Neural cell (in vitro differentiated cells): ENCODE data around the gene PKN2. TPM values are rescaled to one million over a fixed set of nuclear protein-coding genes. Genes with fewer than 3 reads are reported as not detected.

Experiments
- H2AFZ ChIP-seq: fragments of 200-600, 300-800 bp; sonication (generic), shearing (Covaris generic); 2 replicates; pipeline ENCODE4 v1.6.0; 2014; ENCODE audit warnings: low read depth, mild to moderate bottlenecking, antibody characterized with exemption, low read length, moderate library complexity
- H3F3A ChIP-seq: fragments of 200-600 bp; shearing (Covaris generic); 2 replicates; pipeline ENCODE4 v1.6.1; 2016; ENCODE audit warnings: mild to moderate bottlenecking, moderate library complexity, mixed read lengths, antibody characterized with exemption, low read length; ENCODE audit not compliant: insufficient read depth, poor library complexity, severe bottlenecking
- H3K27ac ChIP-seq: fragments of 200-600, 300-800 bp; sonication (generic), shearing (Covaris generic); 2 replicates; pipeline ENCODE4 v1.5.1; 2014; ENCODE audit warnings: mild to moderate bottlenecking, low read length, moderate library complexity
- H3K27me3 ChIP-seq: fragments of 300-800, 200-600 bp; sonication (generic), shearing (Covaris generic); 2 replicates; pipeline ENCODE4 v1.6.0; 2014; ENCODE audit warnings: mild to moderate bottlenecking, low read depth, low read length, moderate library complexity; ENCODE audit not compliant: insufficient read depth
- H3K36me3 ChIP-seq: fragments of 300-800, 200-600 bp; sonication (generic), shearing (Covaris generic); 2 replicates; pipeline ENCODE4 v1.5.1; 2014; ENCODE audit warnings: mild to moderate bottlenecking, antibody characterized with exemption, low read length, moderate library complexity; ENCODE audit not compliant: insufficient read depth
- H3K4me2 ChIP-seq: fragments of 300-800, 200-600 bp; sonication (generic), shearing (Covaris generic); 2 replicates; pipeline ENCODE4 v1.6.0; 2014; ENCODE audit warnings: mild to moderate bottlenecking, low read length
- H3K4me3 ChIP-seq: fragments of 300-800, 200-600 bp; sonication (generic), shearing (Covaris generic); 2 replicates; pipeline ENCODE4 v1.5.1; 2014; ENCODE audit warnings: mild to moderate bottlenecking, low read length, moderate library complexity
- H3K79me2 ChIP-seq: fragments of 200-600 bp; shearing (Covaris generic); replicated peaks from 2 replicates; pipeline ENCODE4 v1.6.0; 2014; ENCODE audit warnings: mild to moderate bottlenecking, low read length, moderate library complexity; ENCODE audit not compliant: insufficient read depth
- H3K9ac ChIP-seq: fragments of 300-800, 200-600 bp; sonication (generic), shearing (Covaris generic); 2 replicates; pipeline ENCODE4 v1.6.1; 2016; ENCODE audit warnings: mild to moderate bottlenecking, low read length, mixed read lengths
- H3K9me2 ChIP-seq: fragments of 200-600 bp; shearing (Covaris generic); 2 replicates; pipeline ENCODE4 v1.6.1; 2016; ENCODE audit warnings: mild to moderate bottlenecking, low read length, mixed read lengths; ENCODE audit not compliant: insufficient read depth
- H3K9me3 ChIP-seq: fragments of 200-600, 300-800 bp; sonication (generic), shearing (Covaris generic); 2 replicates; pipeline ENCODE4 v1.6.1; 2016; ENCODE audit warnings: mild to moderate bottlenecking, mixed run types, low read length, moderate library complexity, mixed read lengths
- H4K20me1 ChIP-seq: fragments of 200-600 bp; shearing (Covaris generic); 2 replicates; pipeline ENCODE4 v1.6.1; 2016; ENCODE audit warnings: mild to moderate bottlenecking, mixed run types; ENCODE audit not compliant: insufficient read depth
- CTCF ChIP-seq: fragments of 450-650 bp; IDR thresholded peaks from 2 replicates; pipeline ENCODE4 v1.5.1; 2014; ENCODE audit warnings: antibody characterized with exemption, mild to moderate bottlenecking, moderate library complexity; ENCODE audit not compliant: poor library complexity, severe bottlenecking
- EP300 ChIP-seq: fragments of 450-650 bp; conservative IDR thresholded peaks from 2 replicates; pipeline ENCODE4 v1.6.1; 2014; ENCODE audit warnings: antibody characterized with exemption, mild to moderate bottlenecking, moderate library complexity; ENCODE audit not compliant: poor library complexity, severe bottlenecking
- EZH2 ChIP-seq: fragments of 200-600, 300-800 bp; shearing (Covaris generic), sonication (generic); IDR thresholded peaks from 2 replicates; pipeline ENCODE4 v1.6.1; 2014; ENCODE audit warnings: antibody characterized with exemption, low read length, borderline replicate concordance, mild to moderate bottlenecking; ENCODE audit not compliant: insufficient read depth, poor library complexity, severe bottlenecking
- MXI1 ChIP-seq: fragments of 450-650 bp; conservative IDR thresholded peaks from 2 replicates; pipeline ENCODE4 v1.6.1; 2014; ENCODE audit warnings: antibody characterized with exemption, mild to moderate bottlenecking; ENCODE audit not compliant: poor library complexity, severe bottlenecking
- POLR2AphosphoS5 ChIP-seq: IDR thresholded peaks from 2 replicates; pipeline ENCODE4 v1.6.1; 2012
- RAD21 ChIP-seq: fragments of 450-650 bp; conservative IDR thresholded peaks from 2 replicates; pipeline ENCODE4 v1.6.1; 2014; ENCODE audit warnings: antibody characterized with exemption, mild to moderate bottlenecking, moderate library complexity
- REST ChIP-seq: IDR thresholded peaks from 2 replicates; pipeline ENCODE4 v1.6.1; 2012; ENCODE audit warnings: borderline replicate concordance
- SMC3 ChIP-seq: fragments of 450-650 bp; conservative IDR thresholded peaks from 2 replicates; pipeline ENCODE4 v1.6.1; 2014; ENCODE audit warnings: antibody characterized with exemption, mild to moderate bottlenecking, moderate library complexity; ENCODE audit not compliant: poor library complexity
- TAF1 ChIP-seq: IDR thresholded peaks from 2 replicates; pipeline ENCODE4 v1.6.1; 2012; ENCODE audit warnings: low read depth
- polyA plus RNA-seq: library from polyadenylated mRNA; depleted of rRNA; stranded (reverse); fragments of >200 nt; gene quantifications from 2 replicates; pipeline ENCODE4 v1.2.3, GENCODE V29; 2014

The PKN2 gene
- polyA plus RNA-seq, 1 donor from 2014 or later = 38.4 TPM

GRCh38 chr1:88774151-88774556 is 90.1 kb downstream of the PKN2 start:
- Histone ChIP-seq H3K36me3 (peaks cover 7% of the 10 kb centered on the region), H4K20me1 (no peaks in the 10 kb centered on the region), H3K27ac (no peak overlapping the region), H3F3A (no peaks in the 10 kb centered on the region), H2AFZ (no peak overlapping the region), H3K27me3 (no peaks in the 10 kb centered on the region), H3K9ac (no peak overlapping the region), H3K9me2 (no peaks in the 10 kb centered on the region), H3K4me3 (no peak overlapping the region), H3K79me2 (no peaks in the 10 kb centered on the region), H3K9me3 (no peaks in the 10 kb centered on the region), H3K4me2 (no peak overlapping the region)
- no peak for TF ChIP-seq RAD21

- H2AFZ ChIP-seq = no peak overlapping the region
- no peaks in the 10 kb centered on the region for H3K27me3 ChIP-seq
- no peak overlapping the region for H3K4me3 ChIP-seq
- peaks cover 2% of the 10 kb centered on the region for H3K36me3 ChIP-seq
- H3K9me2 ChIP-seq = no peaks in the 10 kb centered on the region
- H3K9me3 ChIP-seq = no peaks in the 10 kb centered on the region
- no peak overlapping the region for H3K9ac ChIP-seq
- TF ChIP-seq POLR2AphosphoS5 = no peak
- TF ChIP-seq REST = no peak
- no peak for TF ChIP-seq EZH2
- TF ChIP-seq EP300 = no peak
- TF ChIP-seq CTCF = no peak
- TF ChIP-seq RAD21 = no peak
- no peak for TF ChIP-seq TAF1
- no peak for TF ChIP-seq MXI1
- TF ChIP-seq SMC3 = no peak
- H3K79me2 ChIP-seq = no peaks in the 10 kb centered on the region
- H3K27ac ChIP-seq = no peak overlapping the region
- no peak overlapping the region for H3K4me2 ChIP-seq
- H3F3A ChIP-seq = no peaks in the 10 kb centered on the region
- no peaks in the 10 kb centered on the region for H4K20me1 ChIP-seq
Observed at GRCh38 chr1:88777604-88778149, 93.6 kb downstream of the PKN2 start.

GRCh38 chr1:88779880-88780279 is 95.8 kb downstream of the PKN2 start:
- H3K27ac ChIP-seq = no peak overlapping the region
- no peaks in the 10 kb centered on the region for H4K20me1 ChIP-seq
- no peak overlapping the region for H2AFZ ChIP-seq
- TF ChIP-seq SMC3 (no peak), RAD21 (no peak), TAF1 (no peak), EP300 (no peak), POLR2AphosphoS5 (no peak), MXI1 (no peak), REST (no peak), EZH2 (no peak), CTCF (no peak)
- no peaks in the 10 kb centered on the region for H3K9me2 ChIP-seq
- H3K9me3 ChIP-seq = no peaks in the 10 kb centered on the region
- H3K4me3 ChIP-seq = no peak overlapping the region
- H3K27me3 ChIP-seq = no peaks in the 10 kb centered on the region
- no peaks in the 10 kb centered on the region for H3K36me3 ChIP-seq
- H3K79me2 ChIP-seq = no peaks in the 10 kb centered on the region
- H3K9ac ChIP-seq = no peak overlapping the region
- H3F3A ChIP-seq = no peaks in the 10 kb centered on the region
- no peak overlapping the region for H3K4me2 ChIP-seq
